ENCODE data around the gene ELF4.

Gene ELF4

GRCh38 chrX:130139474-130140201, 29.3 kb upstream of the ELF4 start:
- TF ChIP-seq ZFX (IDR thresholded peaks at IDR 0.05) (no peak), CTCF (conservative IDR thresholded peaks at IDR 0.05) (no peak)
- H3K27ac ChIP-seq, result no peak overlapping the region

- no peak overlapping the region for H3K27ac ChIP-seq
- TF ChIP-seq CTCF (conservative IDR thresholded peaks at IDR 0.05), result no peak
- TF ChIP-seq ZFX (IDR thresholded peaks at IDR 0.05), result no peak
Measured at GRCh38 chrX:130136961-130137360, 26.7 kb upstream of the ELF4 start.

GRCh38 chrX:130136496-130136895, 26.2 kb upstream of the ELF4 start:
- no peak overlapping the region for H3K27ac ChIP-seq
- TF ChIP-seq ZFX (IDR thresholded peaks at IDR 0.05), result no peak
- no peak for TF ChIP-seq CTCF (conservative IDR thresholded peaks at IDR 0.05)

- H3K27ac ChIP-seq, result no peak overlapping the region
- TF ChIP-seq CTCF (conservative IDR thresholded peaks at IDR 0.05), result no peak
- no peak for TF ChIP-seq ZFX (IDR thresholded peaks at IDR 0.05)
Measured at GRCh38 chrX:130130990-130131389, 20.7 kb upstream of the ELF4 start.

- H3K27ac ChIP-seq, result no peak overlapping the region; the same call in 1 of the 2 replicates
- TF ChIP-seq ZFX (IDR thresholded peaks at IDR 0.05) (no peak), CTCF (conservative IDR thresholded peaks at IDR 0.05) (no peak)
Measured at GRCh38 chrX:130125091-130125874, 15.0 kb upstream of the ELF4 start.

- H3K27ac ChIP-seq, result no peak overlapping the region
- TF ChIP-seq CTCF (conservative IDR thresholded peaks at IDR 0.05) (no peak), ZFX (IDR thresholded peaks at IDR 0.05) (no peak)
Measured at GRCh38 chrX:130124577-130124976, 14.3 kb upstream of the ELF4 start.

- no peak for TF ChIP-seq ZFX (IDR thresholded peaks at IDR 0.05)
- no peak overlapping the region for H3K27ac ChIP-seq
Measured at GRCh38 chrX:130121505-130121800, 11.2 kb upstream of the ELF4 start.
